ENCODE results near the gene FAM107A. TPM values are rescaled to one million over a fixed set of nuclear protein-coding genes. Genes with fewer than 3 reads are reported as not detected.

FAM107A gene, protein sequence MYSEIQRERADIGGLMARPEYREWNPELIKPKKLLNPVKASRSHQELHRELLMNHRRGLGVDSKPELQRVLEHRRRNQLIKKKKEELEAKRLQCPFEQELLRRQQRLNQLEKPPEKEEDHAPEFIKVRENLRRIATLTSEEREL
- total RNA-seq (2022; extraction: Qiagen RNA extraction): 0.17 to 0.29 TPM (median 0.22 TPM) in 5 replicates

GRCh38 chr3:58577269-58577821, at the start of gene FAM107A:
Gene FAM107A (minus strand): TSS chr3:58577391. CDS start chr3:58569860, 7,531 bp downstream.

DNA sequence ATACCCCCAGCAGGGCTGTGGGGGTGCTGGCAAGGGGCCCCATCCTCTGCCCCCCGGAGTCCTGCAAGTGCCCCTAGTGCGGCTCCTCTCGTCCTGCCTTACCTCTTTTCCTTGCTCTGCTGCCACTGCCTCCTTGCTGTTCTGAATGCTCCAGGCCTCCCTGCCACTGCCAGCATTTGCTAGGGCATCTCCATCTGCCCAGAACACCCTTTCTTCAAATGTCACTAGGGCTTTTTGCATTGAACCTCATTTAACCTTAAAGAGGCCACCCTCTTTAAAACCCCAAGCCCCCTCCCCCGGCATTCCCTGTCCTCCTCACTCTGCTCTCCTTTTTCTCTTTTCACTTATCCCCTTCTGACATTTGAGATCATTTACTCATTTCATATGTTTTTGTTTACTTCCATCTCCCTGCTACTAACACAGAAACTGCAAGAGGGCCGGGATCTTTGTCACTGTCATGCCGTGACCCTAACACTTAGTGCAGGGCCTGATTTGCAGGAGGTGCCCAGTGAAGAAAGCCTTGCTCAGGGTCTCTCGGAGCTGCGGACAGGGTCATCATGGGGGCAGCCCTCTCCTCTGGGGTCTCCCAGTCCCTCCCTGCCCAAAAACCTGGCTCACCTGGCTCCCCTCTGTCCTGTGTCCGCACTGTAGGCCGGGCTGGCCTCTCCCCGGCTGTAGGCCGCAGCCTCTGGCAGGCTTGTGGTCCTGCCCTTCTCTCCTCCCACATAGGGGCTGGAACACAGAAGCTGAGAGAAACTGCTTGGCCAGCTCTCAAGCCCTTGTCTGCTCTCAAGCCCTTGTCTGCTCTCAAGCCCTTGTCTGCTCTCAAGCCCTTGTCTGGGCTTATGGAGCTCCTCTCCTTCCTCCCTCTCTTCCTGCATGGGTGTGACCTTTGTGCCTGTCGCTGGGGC, 40.4 kb downstream of the FAM107A start, which contains the start of gene ACOX2:
Gene ACOX2, minus strand, starts transcription at position 690 of the 911 bp plus-strand sequence. CDS start 2,084 bp downstream, outside the sequence.

Other genes starting within 250 kb of the FAM107A start
- 4.5 to 6.6 TPM (median 5.7 TPM) in 5 replicates for gene PXK, start 244.5 kb downstream of the FAM107A start, total RNA-seq (2022; extraction: Qiagen RNA extraction)
- 54.3 to 63.3 TPM (median 59.3 TPM) in 5 replicates for gene PDHB, start 143.6 kb downstream of the FAM107A start, total RNA-seq (2022; extraction: Qiagen RNA extraction)
- gene KCTD6, start 85.3 kb downstream of the FAM107A start, total RNA-seq (2022; extraction: Qiagen RNA extraction): 5.7 to 8.6 TPM (median 7.9 TPM) in 5 replicates
- 6.0 to 9.8 TPM (median 8.0 TPM) in 5 replicates for gene ACOX2, start 40.2 kb downstream of the FAM107A start, total RNA-seq (2022; extraction: Qiagen RNA extraction)
- gene FAM3D, start 89.4 kb upstream of the FAM107A start, total RNA-seq (2022; extraction: Qiagen RNA extraction): not detected in 5 replicates

Measured in A549 treated with Hydrocortisone at 1 μM for 4 hours (cell line).